Lower leg skin (tissue), 3 donors: ENCODE measurements around the gene CLASP2.

Experiments used
- CTCF ChIP-seq, 3 donors: fragments of 450-650 bp; IDR thresholded peaks; one replicate each; pipeline ENCODE4 v1.5.1; 2016; ENCODE audit warnings: antibody characterized with exemption in 3 of 3, mild to moderate bottlenecking in 3 of 3, moderate library complexity in 2 of 3
- POLR2A ChIP-seq, 2 donors: fragments of 450-650 bp; IDR thresholded peaks; one replicate each; pipeline ENCODE4 v1.6.1; 2016 to 2017; ENCODE audit warnings: antibody characterized with exemption in 2 of 2, mild to moderate bottlenecking in 1 of 2, moderate library complexity in 1 of 2

- no peak for TF ChIP-seq CTCF (IDR thresholded peaks at IDR 0.05)
- no peak for TF ChIP-seq POLR2A (IDR thresholded peaks at IDR 0.05)
Measured at GRCh38 chr3:33634262-33634661, 83.8 kb downstream of the CLASP2 start.
